HUES48 (cell line): ENCODE data around the gene TMEM42.
A peak's percentile ranks its signal among the peaks of the same experiment; 100 is the strongest.
"Not testable (repeated sequence)": the region's sequence is repeated elsewhere in the genome, so short reads cannot be mapped to it uniquely, and the experiment has no call there.

Experiments
- H3K27ac ChIP-seq: one replicate; pipeline ENCODE4 v1.7.0; 2013; ENCODE audit warnings: low read depth, low read length, inconsistent platforms
- H3K27me3 ChIP-seq: 2 replicates; pipeline ENCODE4 v1.6.1; 2013; ENCODE audit warnings: mild to moderate bottlenecking, low read length; ENCODE audit not compliant: control insufficient read depth, insufficient read depth
- H3K36me3 ChIP-seq: 2 replicates; pipeline ENCODE4 v1.6.1; 2013; ENCODE audit warnings: low read length; ENCODE audit not compliant: control insufficient read depth, insufficient read depth
- H3K4me1 ChIP-seq: 2 replicates; pipeline ENCODE4 v1.6.1; 2013; ENCODE audit warnings: mild to moderate bottlenecking, low read length; ENCODE audit not compliant: control insufficient read depth, insufficient read depth
- H3K4me3 ChIP-seq: 2 replicates; pipeline ENCODE4 v1.5.1; 2013; ENCODE audit warnings: mild to moderate bottlenecking, low read depth, low read length
- H3K9ac ChIP-seq: 2 replicates; pipeline ENCODE4 v1.6.1; 2013; ENCODE audit warnings: mild to moderate bottlenecking, low read depth, low read length, moderate library complexity
- H3K9me3 ChIP-seq: 2 replicates; pipeline ENCODE4 v1.6.1; 2013; ENCODE audit warnings: low read length; ENCODE audit not compliant: control insufficient read depth, insufficient read depth

Gene TMEM42

DNA sequence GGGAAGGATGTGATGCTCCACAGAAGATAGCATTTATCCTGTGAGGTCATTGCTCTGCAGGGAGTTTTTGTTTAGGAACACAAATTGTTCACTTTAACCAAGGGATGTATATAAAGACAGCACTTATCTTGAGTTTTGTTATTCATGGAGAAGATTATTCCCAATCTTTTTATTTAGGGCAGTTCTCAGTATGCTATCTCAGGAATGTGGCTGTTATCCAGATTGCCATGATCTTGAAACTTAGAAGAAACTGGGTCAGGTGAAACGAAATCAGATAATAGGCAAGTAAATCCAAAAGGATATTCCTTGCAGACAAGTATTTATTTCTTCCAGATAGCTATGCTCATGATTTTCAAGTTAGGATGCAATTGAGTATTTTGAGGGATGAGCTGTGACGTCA is 19.3 kb upstream of the TMEM42 start:
- H3K9ac ChIP-seq, result no peak overlapping the region
- H3K9me3 ChIP-seq, result no peaks in the 10 kb centered on the region; the same call in 1 of the 2 replicates
- H3K4me3 ChIP-seq, result no peak overlapping the region
- H3K27me3 ChIP-seq, result no peaks in the 10 kb centered on the region
- no peaks in the 10 kb centered on the region for H3K4me1 ChIP-seq
- no peak overlapping the region for H3K27ac ChIP-seq
- H3K36me3 ChIP-seq, result peaks cover 86% of the 10 kb centered on the region

DNA sequence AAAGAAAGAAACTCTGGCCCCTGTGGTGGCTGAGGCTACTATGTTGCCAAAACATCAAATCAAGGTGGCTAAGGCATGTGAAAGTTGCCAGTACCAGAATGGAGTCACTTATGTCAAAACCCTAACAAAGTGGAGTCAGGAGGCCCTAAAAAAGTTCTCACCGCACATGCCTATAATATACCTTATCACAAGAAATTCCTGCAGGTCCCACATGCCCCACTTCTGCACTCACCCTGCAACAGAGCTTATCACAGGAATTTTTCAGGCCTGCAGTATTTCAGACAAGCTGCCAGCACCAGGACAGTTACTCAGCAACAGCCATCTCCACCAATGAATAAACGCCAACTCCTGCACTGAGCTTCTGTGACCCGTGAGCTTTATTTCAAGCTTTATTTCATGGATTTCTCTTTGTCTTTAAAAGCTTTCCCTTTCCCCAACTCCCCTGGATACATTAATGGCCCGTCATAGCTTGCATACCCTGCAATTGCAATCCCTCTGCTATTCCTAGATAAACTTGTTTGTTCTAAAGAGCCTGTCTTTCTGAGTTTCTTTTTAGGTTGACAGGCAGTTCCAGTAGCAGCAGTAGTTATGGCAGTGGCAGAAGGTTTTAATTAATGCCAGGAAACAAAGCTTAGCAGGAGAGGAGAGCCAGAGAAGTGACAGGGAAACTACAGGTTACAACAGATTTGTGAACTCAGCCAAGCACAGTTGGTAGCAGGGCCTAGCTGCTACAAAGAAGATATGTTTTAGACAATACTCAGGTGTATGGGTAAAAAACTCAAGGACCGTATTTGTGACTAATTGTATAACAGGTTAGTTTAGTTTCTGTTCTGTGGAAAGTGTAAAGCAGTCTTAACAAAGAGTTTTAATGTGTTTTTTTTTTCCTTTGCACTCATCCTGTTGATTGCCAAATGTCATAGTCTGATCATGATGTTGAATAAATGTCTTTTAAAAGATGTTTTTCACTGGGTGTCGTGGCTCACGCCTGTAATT is 15.9 kb upstream of the TMEM42 start:
- Histone ChIP-seq H3K27ac (no peak overlapping the region), H3K4me3 (no peak overlapping the region), H3K4me1 (no peaks in the 10 kb centered on the region), H3K27me3 (no peaks in the 10 kb centered on the region), H3K36me3 (peaks cover 61% of the 10 kb centered on the region), H3K9me3 (no peaks in the 10 kb centered on the region), H3K9ac (no peak overlapping the region)

GRCh38 chr3:44848634-44849033 is 13.1 kb upstream of the TMEM42 start:
- Histone ChIP-seq H3K4me3 (no peak overlapping the region), H3K9ac (no peak overlapping the region), H3K36me3 (peaks cover 57% of the 10 kb centered on the region), H3K9me3 (no peaks in the 10 kb centered on the region), H3K4me1 (no peaks in the 10 kb centered on the region), H3K27me3 (no peaks in the 10 kb centered on the region), H3K27ac (no peak overlapping the region)

GRCh38 chr3:44856663-44857062 is 5.0 kb upstream of the TMEM42 start:
- not testable (repeated sequence) for H3K9ac ChIP-seq, H3K4me1 ChIP-seq, H3K9me3 ChIP-seq, H3K27ac ChIP-seq, H3K4me3 ChIP-seq, H3K27me3 ChIP-seq
- peaks cover 29% of the 10 kb centered on the region for H3K36me3 ChIP-seq

GRCh38 chr3:44860117-44860516 is 1.6 kb upstream of the TMEM42 start:
- H3K36me3 ChIP-seq, result 0 out of 2 replicates have a peak, but pooled peaks cover under 1% of the 10 kb centered on the region
- H3K27ac ChIP-seq, result no peak overlapping the region
- H3K27me3 ChIP-seq, result no peaks in the 10 kb centered on the region
- no peak overlapping the region for H3K9ac ChIP-seq
- no peak overlapping the region for H3K4me3 ChIP-seq
- H3K9me3 ChIP-seq, result no peaks in the 10 kb centered on the region
- H3K4me1 ChIP-seq, result peaks cover 6% of the 10 kb centered on the region

GRCh38 chr3:44862226-44862637 is 520 bp downstream of the TMEM42 start:
- H3K27me3 ChIP-seq, result no peaks in the 10 kb centered on the region
- peak overlapping the region; percentile 79 for H3K9ac ChIP-seq
- no peaks in the 10 kb centered on the region for H3K9me3 ChIP-seq
- H3K4me1 ChIP-seq, result peaks cover 6% of the 10 kb centered on the region
- H3K36me3 ChIP-seq, result 0 out of 2 replicates have a peak, but pooled peaks cover 6% of the 10 kb centered on the region
- peak overlapping the region; percentile 76 for H3K4me3 ChIP-seq
- no peak overlapping the region for H3K27ac ChIP-seq

- peaks cover 6% of the 10 kb centered on the region for H3K4me1 ChIP-seq
- H3K9ac ChIP-seq, result no peak overlapping the region
- no peaks in the 10 kb centered on the region for H3K9me3 ChIP-seq
- H3K27ac ChIP-seq, result no peak overlapping the region
- no peak overlapping the region for H3K4me3 ChIP-seq
- H3K36me3 ChIP-seq, result 0 out of 2 replicates have a peak, but pooled peaks cover 6% of the 10 kb centered on the region
- H3K27me3 ChIP-seq, result no peaks in the 10 kb centered on the region
Measured at GRCh38 chr3:44865272-44866035, 3.7 kb downstream of the TMEM42 start.

DNA sequence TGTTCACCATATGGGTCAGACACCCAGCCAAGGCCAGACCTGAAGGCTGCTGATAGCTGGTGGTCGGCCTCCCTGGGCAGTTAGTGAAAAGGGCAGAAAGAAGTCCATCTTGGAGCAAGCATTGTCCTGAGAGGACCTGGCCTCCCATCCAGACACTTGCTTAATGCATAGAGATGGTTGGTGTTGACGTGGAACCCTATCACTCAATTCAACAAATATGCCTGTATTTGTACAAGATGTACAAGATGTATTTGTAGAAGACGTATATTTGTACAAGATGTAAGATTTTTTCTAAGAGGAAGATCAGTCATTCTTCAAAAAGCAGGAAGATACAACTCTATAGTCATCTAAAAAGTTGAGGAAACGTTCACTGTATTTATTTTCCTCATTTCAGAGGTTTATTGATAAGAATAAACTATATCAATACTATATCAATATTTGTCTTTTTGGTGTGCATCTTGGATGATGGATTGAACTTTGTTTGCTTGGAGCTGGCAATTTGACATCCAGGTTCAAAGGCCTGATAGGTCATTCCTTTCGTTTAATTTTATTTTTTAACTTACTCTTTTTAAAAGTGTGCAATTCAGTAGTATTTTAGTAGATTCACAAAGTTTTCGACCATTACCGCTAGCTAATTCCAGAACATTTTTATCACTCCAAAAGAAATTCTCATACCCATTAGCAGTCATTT is 5.9 kb downstream of the TMEM42 start:
- H3K27ac ChIP-seq, result no peak overlapping the region

GRCh38 chr3:44870375-44871061 is 8.8 kb downstream of the TMEM42 start:
- Histone ChIP-seq H3K9me3 (no peaks in the 10 kb centered on the region), H3K36me3 (0 out of 2 replicates have a peak, but pooled peaks cover 2% of the 10 kb centered on the region), H3K9ac (no peak overlapping the region), H3K27ac (no peak overlapping the region), H3K4me1 (no peaks in the 10 kb centered on the region), H3K4me3 (no peak overlapping the region), H3K27me3 (no peaks in the 10 kb centered on the region)

More for the DNA sequence above, 5.9 kb downstream of the TMEM42 start:
- 0 out of 2 replicates have a peak, but pooled peaks cover 6% of the 10 kb centered on the region for H3K36me3 ChIP-seq
- no peaks in the 10 kb centered on the region for H3K9me3 ChIP-seq
- H3K9ac ChIP-seq, result no peak overlapping the region
- H3K27me3 ChIP-seq, result no peaks in the 10 kb centered on the region
- peaks cover 4% of the 10 kb centered on the region for H3K4me1 ChIP-seq
- H3K4me3 ChIP-seq, result no peak overlapping the region

DNA sequence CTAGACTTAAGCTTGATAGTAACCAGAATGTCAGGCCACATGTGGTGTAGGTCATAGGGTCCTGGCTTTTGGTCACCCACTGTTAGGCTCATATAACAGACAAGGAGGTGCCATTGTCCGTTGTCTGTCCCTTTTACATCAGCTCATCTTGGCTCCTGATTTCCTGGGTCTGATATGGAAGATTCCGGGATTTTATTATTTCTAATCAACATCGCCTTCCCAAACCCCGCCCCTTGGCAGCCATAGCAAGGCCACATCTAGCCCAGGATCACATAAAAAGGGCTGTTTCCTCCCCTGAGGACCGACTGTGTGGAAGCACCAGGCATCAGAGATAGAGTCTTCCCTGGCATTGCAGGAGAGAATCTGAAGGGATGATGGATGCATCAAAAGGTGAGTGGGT is 12.6 kb downstream of the TMEM42 start, which contains the start of gene TGM4:
TGM4 (plus strand) TSS at position 301 of the 400 bp plus-strand sequence; CDS start at position 372, 71 bp downstream.
- Histone ChIP-seq H3K4me3 (no peak within 1 kb of the TSS), H3K9ac (no peak within 1 kb of the TSS), H3K4me1 (no peaks in the 10 kb centered on the region), H3K9me3 (no peaks in the 10 kb centered on the region), H3K27ac (no peak within 1 kb of the TSS), H3K27me3 (no peaks in the 10 kb centered on the region), H3K36me3 (no peaks in the 10 kb centered on the region)
